SH-SY5Y (cell line): ENCODE data around the gene BORCS5.

Experiments
- GATA2 ChIP-seq: IDR thresholded peaks from 2 replicates; pipeline ENCODE4 v1.6.1; 2011; ENCODE audit warnings: mild to moderate bottlenecking, low read depth, low read length
- GATA3 ChIP-seq: IDR thresholded peaks from 2 replicates; pipeline ENCODE4 v1.6.1; 2011; ENCODE audit warnings: low read depth, mild to moderate bottlenecking, low read length, moderate library complexity

DNA sequence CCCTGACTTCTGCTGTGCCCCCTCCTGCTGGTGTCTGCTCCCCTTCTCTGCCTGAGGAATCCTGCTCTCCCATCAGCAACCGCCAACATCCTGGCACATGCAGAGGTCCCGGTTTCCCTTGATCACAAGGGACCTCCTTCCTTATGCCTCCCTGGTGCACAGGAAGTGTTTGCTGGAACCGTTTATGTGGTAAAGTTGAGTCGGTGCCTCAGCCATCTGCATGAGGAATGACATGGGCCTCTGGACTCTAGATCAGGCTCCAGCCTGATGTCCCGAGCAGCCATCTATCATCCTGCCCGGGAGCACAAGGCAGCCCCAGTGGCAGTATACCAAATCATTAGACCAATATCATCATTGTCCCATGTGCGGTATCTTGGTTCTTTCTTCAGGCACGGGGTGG is 90.4 kb downstream of the BORCS5 start:
- TF ChIP-seq GATA2 (no peak), GATA3 (no peak)
